DMS153 (cell line): ENCODE measurements around the gene GPR22.

ENCODE experiments used
- DNase-seq: peaks from one replicate; lab custom pipeline; 2025; lab: John Stamatoyannopoulos, UW

GPR22 gene

DNA sequence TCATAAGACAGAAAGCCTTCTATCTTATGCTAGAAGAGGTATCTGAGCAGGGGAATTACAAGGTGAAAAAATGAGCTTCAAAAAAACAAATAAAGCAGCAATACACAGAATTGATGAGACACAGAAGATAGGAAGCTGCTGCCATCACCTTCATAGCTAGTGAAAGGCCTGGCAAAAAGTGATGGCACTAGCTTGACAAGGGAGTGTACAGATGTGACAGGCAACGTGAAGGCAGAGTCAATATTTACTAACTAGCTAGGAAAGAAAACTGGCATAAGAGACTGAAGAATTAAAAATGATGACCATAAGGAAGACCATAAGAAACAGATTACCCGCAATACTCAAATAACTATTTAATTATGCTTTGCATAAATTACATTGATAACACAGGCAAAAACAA is 9.4 kb downstream of the GPR22 start:
- no peak for DNase-seq

DNA sequence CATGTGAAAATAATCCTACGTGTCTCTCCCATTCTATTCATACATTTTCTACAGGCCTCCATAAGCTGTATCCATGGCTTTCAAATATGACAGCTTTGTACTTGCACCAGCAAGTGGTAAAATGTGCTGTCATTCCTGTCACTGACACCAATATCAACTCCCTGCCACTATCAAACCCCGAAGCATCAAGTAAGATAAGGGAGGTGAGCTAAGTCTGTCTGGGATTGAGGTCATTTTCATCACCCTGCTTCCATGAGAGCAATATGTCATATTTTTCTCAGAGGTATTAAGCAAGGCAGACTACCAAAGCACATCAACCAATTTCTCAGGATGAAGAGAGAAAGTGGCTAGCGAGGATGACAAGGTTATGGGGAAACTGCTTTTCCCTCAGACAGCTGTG is 11.1 kb downstream of the GPR22 start:
- DNase-seq, result no peak

- DNase-seq, result no peak
These were observed 12.7 kb downstream of the GPR22 start for GRCh38 chr7:107482571-107482970.

DNA sequence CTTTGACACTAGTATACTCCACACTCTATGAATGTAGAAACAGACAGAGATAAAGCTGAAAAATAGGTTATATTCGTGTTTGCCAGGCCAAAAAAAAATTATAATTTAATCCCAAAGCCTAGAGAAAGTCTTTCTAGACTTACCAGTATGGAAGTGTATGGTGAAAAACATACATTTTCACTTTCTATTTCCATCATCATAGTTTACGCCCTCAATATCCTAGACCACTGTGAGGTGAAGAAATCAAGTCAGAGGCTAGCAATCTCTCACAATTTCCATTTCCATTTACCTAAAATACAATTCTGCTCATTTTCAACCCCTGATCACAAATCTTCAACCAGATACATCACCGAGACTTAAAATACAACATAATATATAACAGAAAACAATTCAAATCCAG is 16.2 kb downstream of the GPR22 start:
- DNase-seq, result no peak

DNA sequence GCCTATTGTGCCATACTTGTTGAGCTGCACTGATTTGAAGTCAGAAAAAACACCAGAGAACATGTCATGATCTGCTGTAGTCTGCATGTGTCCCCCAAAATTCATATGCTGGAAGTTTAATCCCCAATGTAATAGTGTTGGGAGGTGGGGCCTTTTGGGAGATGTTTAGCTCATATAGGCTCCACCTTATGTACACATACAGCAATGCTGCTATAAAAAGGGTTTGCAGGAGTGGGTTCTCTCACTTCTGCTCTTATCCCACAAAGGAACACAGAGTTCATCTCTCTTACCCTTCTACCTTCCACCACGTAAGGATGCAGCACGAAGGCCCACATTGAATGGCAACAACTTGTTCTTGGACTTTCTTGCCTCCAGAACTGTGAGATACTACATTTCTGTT is 23.0 kb downstream of the GPR22 start:
- DNase-seq, result no peak

- peak; percentile 51 for DNase-seq
These were observed 24.5 kb downstream of the GPR22 start for GRCh38 chr7:107494315-107494751.

DNA sequence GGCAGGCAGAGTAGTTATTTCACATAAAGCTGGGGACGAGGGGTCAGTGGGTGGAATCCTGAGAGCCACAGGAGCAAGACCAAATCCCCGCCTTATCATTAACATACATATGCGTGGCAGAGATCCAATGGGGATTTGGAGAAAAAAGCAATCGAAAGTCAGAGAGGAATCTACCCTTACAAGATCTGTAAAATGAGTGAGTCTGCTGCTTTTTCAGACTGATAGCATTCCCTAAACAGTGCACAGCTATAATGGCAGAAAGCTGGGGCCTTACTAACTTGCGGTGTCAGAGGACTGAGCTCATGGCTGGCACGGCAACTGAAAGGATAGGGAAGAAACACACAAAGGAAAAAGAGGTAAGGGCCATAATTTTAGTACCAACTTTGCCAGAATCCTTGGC is 25.0 kb downstream of the GPR22 start:
- DNase-seq, result no peak

DNA sequence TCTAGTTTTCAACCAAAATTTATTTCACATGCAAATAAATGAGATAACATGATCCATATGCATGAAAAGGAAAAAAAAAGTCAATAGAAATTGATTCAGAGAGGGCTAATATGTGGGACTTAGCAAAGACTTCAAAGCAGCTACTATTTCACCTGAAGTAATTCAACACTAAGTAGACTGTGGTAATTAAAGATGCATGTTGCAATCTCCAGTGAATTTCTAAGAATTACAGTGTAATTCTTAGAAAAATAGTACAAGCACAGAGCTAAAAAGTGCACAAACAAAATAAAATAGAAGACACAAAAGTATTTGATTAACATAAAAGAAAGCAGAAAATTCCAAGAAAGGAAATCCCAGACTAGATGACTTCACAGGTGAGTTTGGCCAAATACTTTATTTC is 25.7 kb downstream of the GPR22 start:
- DNase-seq, result no peak

- DNase-seq, result no peak
These were observed 29.9 kb downstream of the GPR22 start for GRCh38 chr7:107499731-107500130.

GRCh38 chr7:107501593-107501992 is 31.7 kb downstream of the GPR22 start:
- DNase-seq, result peak; percentile 18

DNA sequence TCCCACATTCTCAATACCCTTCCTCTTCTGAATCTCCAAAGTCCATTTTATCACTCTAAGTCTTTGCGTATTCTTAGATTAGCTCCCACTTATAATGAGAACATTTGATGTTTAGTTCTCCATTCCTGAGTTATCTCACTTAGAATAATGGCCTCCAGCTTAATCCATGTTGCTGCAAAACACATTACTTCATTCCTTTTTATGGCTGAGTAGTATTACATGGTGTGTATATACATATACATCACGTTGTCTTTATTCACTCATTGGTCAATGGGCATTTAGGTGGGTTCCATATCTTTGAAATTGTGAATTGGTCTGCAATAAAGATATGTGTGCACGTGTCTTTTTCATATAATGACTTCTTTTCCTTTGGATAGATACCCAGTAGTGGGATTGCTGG is 32.3 kb downstream of the GPR22 start:
- DNase-seq, result no peak

DNA sequence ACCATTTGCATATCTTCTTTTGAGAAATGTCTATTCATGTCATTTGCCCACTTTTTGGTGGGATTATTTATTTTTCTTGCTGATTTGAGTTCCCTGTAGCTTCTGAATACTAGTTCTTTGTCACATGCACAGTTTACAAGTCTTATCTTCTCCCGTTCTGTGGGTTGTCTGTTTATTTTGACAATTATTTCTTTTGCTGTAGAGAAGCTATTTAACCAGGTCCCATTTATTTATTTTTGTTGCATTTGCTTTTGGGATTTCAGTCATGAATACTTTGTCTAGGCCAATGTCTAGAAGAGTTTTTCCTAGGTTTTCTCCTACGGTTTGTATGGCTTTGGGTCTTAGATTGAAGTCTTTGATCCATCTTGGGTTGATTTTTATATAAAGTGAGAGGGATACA is 32.9 kb downstream of the GPR22 start:
- no peak for DNase-seq

DNA sequence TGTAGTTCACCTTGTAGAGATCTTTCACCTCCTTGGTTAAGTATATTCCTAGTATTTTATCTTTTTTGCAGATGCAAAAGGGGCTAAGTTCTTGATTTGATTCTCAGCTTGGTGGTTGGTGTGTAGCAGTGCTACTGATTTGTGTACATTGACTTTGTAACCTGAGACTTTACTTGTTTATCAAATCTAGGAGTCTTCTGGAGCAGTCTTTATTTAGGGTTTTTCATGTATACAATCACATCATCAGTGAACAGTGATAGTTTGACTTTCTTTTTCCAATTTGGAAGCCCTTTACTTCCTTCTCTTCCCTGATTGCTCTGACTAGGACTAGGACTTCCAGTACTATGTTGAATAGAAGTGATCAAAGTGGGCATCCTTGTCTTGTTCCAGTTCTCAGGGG is 33.8 kb downstream of the GPR22 start:
- no peak for DNase-seq

DNA sequence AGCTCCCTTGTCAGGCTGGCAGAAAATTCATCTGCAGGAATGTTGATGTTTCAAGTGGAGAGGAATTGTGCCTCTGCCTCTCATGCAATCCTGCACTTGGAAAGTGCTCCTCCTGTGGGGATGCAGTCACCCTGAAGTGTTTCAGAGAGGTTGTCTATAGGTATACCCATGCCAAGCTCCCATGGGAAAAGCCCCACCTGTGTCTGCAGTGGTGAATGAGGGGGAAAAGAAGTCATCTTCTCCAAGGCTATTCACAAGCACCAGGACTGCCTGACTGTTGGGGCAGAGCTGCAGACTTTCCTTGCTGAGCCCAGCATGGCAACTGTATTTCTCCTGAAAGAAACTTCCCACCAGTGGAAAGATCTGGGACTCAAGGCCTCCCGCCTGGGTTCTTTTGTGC is 35.5 kb downstream of the GPR22 start:
- no peak for DNase-seq

DNA sequence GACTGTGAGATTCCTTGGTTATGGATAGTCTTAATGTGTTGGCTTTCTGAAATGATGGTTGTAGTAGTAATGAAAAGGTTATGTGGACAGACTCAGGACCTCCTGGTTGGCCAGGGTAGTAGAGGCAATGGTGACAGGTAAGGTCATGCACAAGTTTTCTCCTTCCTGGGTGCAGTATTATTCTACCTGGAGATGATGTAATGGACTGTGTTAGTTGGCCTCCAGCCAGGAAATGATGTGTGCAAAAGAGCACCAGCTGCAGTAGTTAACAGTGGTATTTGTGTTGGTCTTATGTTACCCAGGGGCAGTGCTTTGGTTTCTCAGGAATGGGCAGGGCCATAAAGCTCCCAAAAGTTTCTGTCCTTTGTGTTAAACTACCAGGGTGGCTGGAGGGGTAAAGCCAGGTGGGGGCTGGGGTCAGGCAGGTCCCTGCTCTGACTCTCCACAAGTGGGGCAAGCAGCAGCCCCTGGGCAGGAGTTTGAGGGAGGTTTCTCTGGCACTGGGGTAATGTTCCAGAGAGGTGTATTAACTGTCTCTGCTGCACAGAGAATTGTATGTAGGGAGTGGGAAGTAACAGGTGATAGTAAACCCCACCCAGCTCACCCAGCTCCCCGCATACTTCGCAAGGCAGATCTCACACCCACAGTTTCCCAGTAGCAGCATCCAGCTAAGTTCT is 36.3 kb downstream of the GPR22 start:
- DNase-seq, result peak; percentile 95

- peak; percentile 81 for DNase-seq
These were observed 37.0 kb downstream of the GPR22 start for GRCh38 chr7:107506674-107507339.
